Bronchial epithelial cell (primary cell): ENCODE measurements around the gene UNC93B1. TPM values are rescaled to one million over a fixed set of nuclear protein-coding genes. Genes with fewer than 3 reads are reported as not detected.

Source experiments
- DNase-seq: peaks from one replicate; pipeline ENCODE4 v3.0.0-alpha.2; 2010; ENCODE audit warnings: low read depth
- FAIRE-seq: peaks from 2 replicates; lab custom pipeline; 2011; peaks lifted over from hg19 to GRCh38; lab: Jason Lieb, UNC
- H3K27me3 ChIP-seq: 2 replicates; pipeline ENCODE4 v1.5.1; 2011; ENCODE audit warnings: low read length; ENCODE audit not compliant: control insufficient read depth, insufficient read depth
- H3K36me3 ChIP-seq: 2 replicates; pipeline ENCODE4 v1.5.1; 2011; ENCODE audit warnings: low read length; ENCODE audit not compliant: control insufficient read depth, insufficient read depth
- H3K4me3 ChIP-seq: 2 replicates; pipeline ENCODE4 v1.5.1; 2011; ENCODE audit warnings: mild to moderate bottlenecking, low read depth, low read length, control low read depth
- CTCF ChIP-seq: IDR thresholded peaks from 2 replicates; pipeline ENCODE4 v1.5.1; 2011; ENCODE audit warnings: mild to moderate bottlenecking, moderate library complexity, low read length, control low read depth, inconsistent platforms; ENCODE audit not compliant: insufficient read depth, severe bottlenecking
- total RNA-seq: library from RNA; depleted of rRNA; stranded (reverse); fragments of >200 nt; gene quantifications from 2 replicates; pipeline ENCODE4 v1.2.1, GENCODE V29; 2014

Gene UNC93B1
- total RNA-seq, 1 donor from 2014 or later = 56.3 TPM

- no peak for FAIRE-seq
- Histone ChIP-seq H3K4me3 (no peak overlapping the region), H3K27me3 (no peaks in the 10 kb centered on the region), H3K36me3 (peaks cover 29% of the 10 kb centered on the region)
- DNase-seq = no peak
- no peak for TF ChIP-seq CTCF
Measured at GRCh38 chr11:68050371-68050841, 46.5 kb upstream of the UNC93B1 start.

- no peak overlapping the region for H3K4me3 ChIP-seq
- H3K27me3 ChIP-seq = no peaks in the 10 kb centered on the region
- DNase-seq = no peak
- H3K36me3 ChIP-seq = peaks cover 32% of the 10 kb centered on the region
- TF ChIP-seq CTCF = no peak
- FAIRE-seq = no peak
Measured at GRCh38 chr11:68049509-68050370, 45.8 kb upstream of the UNC93B1 start.

- peaks cover 37% of the 10 kb centered on the region for H3K36me3 ChIP-seq
- no peaks in the 10 kb centered on the region for H3K27me3 ChIP-seq
- no peak overlapping the region for H3K4me3 ChIP-seq
- DNase-seq (no peak), FAIRE-seq (no peak)
- TF ChIP-seq CTCF = no peak
Measured at GRCh38 chr11:68048681-68049508, 45.0 kb upstream of the UNC93B1 start.

GRCh38 chr11:68047437-68048290, 43.8 kb upstream of the UNC93B1 start:
- Histone ChIP-seq H3K4me3 (no peak overlapping the region), H3K27me3 (no peaks in the 10 kb centered on the region), H3K36me3 (peaks cover 40% of the 10 kb centered on the region)
- no peak for TF ChIP-seq CTCF
- FAIRE-seq (peak; percentile 7), DNase-seq (peak; percentile 22)

GRCh38 chr11:68044898-68045351, 41.0 kb upstream of the UNC93B1 start:
- FAIRE-seq = no peak
- no peak overlapping the region for H3K4me3 ChIP-seq
- no peak for DNase-seq
- H3K27me3 ChIP-seq = no peaks in the 10 kb centered on the region
- TF ChIP-seq CTCF = no peak
- peaks cover 34% of the 10 kb centered on the region for H3K36me3 ChIP-seq
